ENCODE results near the gene THAP12.
"Not testable (repeated sequence)": the region's sequence is repeated elsewhere in the genome, so short reads cannot be mapped to it uniquely, and the experiment has no call there.

The THAP12 gene

GRCh38 chr11:76380977-76381719 lies at the start of gene THAP12, which contains the start of gene GVQW3:
Gene THAP12, minus strand, starts transcription at chr11:76381132. Its CDS starts 296 bp downstream, at chr11:76380836.
Gene GVQW3, plus strand, starts transcription at chr11:76381323. Its CDS starts 506 bp downstream, at chr11:76381829.
- DNase-seq, result peak; percentile 81

GRCh38 chr11:76426660-76427059 lies 45.7 kb upstream of the THAP12 start:
- no peak for DNase-seq

- no peak for DNase-seq
Observed at GRCh38 chr11:76424891-76425290, 44.0 kb upstream of the THAP12 start.

- no peak for DNase-seq
Observed at GRCh38 chr11:76424379-76424778, 43.4 kb upstream of the THAP12 start.

- DNase-seq, result no peak
Observed at GRCh38 chr11:76419896-76420295, 39.0 kb upstream of the THAP12 start.

- no peak for DNase-seq
Observed at GRCh38 chr11:76415073-76415472, 34.1 kb upstream of the THAP12 start.

GRCh38 chr11:76410851-76411357 lies 30.0 kb upstream of the THAP12 start:
- no peak for DNase-seq

- no peak for DNase-seq
Observed at GRCh38 chr11:76408171-76408965, 27.4 kb upstream of the THAP12 start.

- DNase-seq, result no peak
Observed at GRCh38 chr11:76406359-76406758, 25.4 kb upstream of the THAP12 start.

GRCh38 chr11:76401484-76401883 lies 20.6 kb upstream of the THAP12 start:
- DNase-seq, result not testable (repeated sequence)

GRCh38 chr11:76400967-76401366 lies 20.0 kb upstream of the THAP12 start:
- DNase-seq, result no peak

- no peak for DNase-seq
Observed at GRCh38 chr11:76397383-76397782, 16.5 kb upstream of the THAP12 start.

GRCh38 chr11:76395296-76395695 lies 14.4 kb upstream of the THAP12 start:
- no peak for DNase-seq

GRCh38 chr11:76394411-76394810 lies 13.5 kb upstream of the THAP12 start:
- no peak for DNase-seq

GRCh38 chr11:76392870-76393269 lies 11.9 kb upstream of the THAP12 start:
- no peak for DNase-seq

- DNase-seq, result no peak
Observed at GRCh38 chr11:76391811-76392475, 11.0 kb upstream of the THAP12 start.

GRCh38 chr11:76391021-76391420 lies 10.1 kb upstream of the THAP12 start:
- DNase-seq, result no peak

GRCh38 chr11:76388408-76388807 lies 7.5 kb upstream of the THAP12 start:
- DNase-seq, result no peak

- DNase-seq, result no peak
Observed at GRCh38 chr11:76385903-76386302, 5.0 kb upstream of the THAP12 start.

GRCh38 chr11:76382209-76382608 lies 1.3 kb upstream of the THAP12 start:
- no peak for DNase-seq

GRCh38 chr11:76380159-76380976 lies 564 bp downstream of the THAP12 start:
- no peak for DNase-seq

GRCh38 chr11:76379807-76380158 lies 1.1 kb downstream of the THAP12 start:
- DNase-seq, result no peak
